GM11168 (cell line): ENCODE results near the gene COL1A2.

ENCODE experiments used
- in situ Hi-C: fragments of 300-500 bp; cut with MboI; formaldehyde crosslinking; loops from one replicate; pipeline ENCODE4 v1.12.0; 2022; ENCODE audit warnings: low sequenced_read_pairs; ENCODE audit not compliant: unreplicated experiment

The COL1A2 gene

DNA sequence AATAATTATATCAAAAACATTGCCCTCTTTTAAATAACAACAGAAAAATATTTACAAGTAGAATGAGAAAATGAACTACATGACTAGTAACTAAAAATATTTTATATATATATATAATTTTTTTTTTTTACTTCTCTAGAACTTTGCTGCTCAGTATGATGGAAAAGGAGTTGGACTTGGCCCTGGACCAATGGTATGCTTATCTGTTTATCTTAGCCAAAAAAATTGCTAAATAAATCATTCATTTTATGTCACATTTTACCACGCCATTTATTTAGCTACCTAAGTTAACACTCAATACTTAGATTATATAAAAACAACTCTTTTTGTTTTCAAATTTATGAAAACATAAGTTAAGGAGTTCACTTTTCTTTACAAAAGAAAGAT, 6.7 kb downstream of the COL1A2 start:
- in situ Hi-C loops: no loop called here

DNA sequence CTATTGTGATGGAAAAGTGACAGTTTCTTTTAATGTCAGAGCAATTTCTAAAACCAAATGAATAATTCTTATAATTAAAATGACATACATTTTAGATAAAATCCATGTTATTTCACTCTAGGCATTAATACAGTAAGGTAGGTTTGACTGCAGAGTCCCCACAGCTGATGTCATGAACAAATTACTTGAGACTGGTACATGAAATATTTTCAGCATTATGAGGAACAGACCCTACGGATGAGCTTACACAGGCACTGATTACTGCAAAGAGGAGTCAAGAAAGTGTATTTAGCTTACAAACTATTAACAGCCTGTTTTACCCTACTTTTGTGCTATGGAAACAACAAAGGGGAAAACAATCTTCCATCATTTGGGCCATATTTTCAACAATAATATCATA, 8.9 kb downstream of the COL1A2 start:
- in situ Hi-C loops: no loop called here

DNA sequence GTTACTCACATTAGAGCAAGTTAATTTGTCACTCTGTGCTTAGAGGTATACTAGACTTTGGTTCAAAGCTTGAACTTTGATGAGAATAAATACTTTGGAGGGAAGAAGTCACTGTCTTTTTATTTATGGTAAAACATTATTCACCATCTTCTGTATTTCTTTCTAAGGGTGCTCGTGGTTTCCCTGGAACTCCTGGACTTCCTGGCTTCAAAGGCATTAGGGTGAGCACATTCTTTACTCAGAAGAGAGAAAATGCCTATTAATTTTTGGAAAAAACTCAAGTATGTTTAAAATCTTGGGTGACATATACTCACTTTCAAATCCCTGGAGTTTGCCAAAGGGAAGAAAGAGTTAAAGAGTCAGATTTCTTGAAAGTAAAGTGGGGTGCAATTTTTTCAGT, 10.8 kb downstream of the COL1A2 start:
- in situ Hi-C loops: no loop called here

DNA sequence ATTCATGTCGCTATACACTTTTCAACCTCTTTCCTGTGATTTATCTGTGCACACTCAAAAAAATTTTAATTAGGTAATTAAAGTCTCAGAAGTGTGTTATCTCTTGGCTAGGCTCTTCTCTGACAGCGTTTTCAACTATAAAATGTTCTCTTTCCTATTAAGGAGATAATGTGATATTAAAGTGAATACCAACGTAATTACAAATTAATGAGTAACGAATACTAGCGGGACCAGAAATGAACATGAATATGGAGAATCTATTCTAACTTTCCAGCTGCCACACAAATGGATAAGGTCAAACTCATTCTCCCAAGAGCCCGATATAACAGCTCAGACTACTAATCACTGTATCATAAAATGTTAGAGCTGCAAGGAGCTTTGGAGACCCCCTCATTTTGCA, 12.0 kb downstream of the COL1A2 start:
- in situ Hi-C loops: no loop called here

DNA sequence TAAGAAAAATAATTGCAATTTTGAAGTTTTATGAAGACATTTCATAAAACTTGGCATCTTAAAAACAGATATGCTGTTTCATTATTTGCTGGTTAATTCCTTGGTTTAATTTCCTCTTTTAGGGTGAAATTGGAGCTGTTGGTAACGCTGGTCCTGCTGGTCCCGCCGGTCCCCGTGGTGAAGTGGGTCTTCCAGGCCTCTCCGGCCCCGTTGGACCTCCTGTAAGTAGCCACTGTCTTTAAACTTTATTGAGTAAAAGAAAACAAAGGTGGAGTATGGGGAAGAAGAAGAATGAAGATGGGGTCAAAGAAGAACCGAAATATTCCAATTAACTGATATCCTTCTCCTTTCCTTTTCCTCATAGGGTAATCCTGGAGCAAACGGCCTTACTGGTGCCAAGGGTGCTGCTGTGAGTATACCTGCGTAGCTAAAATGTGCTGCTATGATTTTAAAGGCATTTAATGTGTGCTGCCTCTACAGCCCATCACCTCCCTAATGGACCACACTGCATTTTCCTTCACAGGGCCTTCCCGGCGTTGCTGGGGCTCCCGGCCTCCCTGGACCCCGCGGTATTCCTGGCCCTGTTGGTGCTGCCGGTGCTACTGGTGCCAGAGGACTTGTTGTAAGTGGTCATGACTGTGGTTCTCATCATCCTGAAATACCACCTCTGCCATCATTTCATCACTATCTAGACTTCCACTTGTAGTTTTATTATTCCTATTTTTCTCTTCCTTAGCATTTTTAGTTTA, 14.7 kb downstream of the COL1A2 start:
- in situ Hi-C loops: no loop called here

DNA sequence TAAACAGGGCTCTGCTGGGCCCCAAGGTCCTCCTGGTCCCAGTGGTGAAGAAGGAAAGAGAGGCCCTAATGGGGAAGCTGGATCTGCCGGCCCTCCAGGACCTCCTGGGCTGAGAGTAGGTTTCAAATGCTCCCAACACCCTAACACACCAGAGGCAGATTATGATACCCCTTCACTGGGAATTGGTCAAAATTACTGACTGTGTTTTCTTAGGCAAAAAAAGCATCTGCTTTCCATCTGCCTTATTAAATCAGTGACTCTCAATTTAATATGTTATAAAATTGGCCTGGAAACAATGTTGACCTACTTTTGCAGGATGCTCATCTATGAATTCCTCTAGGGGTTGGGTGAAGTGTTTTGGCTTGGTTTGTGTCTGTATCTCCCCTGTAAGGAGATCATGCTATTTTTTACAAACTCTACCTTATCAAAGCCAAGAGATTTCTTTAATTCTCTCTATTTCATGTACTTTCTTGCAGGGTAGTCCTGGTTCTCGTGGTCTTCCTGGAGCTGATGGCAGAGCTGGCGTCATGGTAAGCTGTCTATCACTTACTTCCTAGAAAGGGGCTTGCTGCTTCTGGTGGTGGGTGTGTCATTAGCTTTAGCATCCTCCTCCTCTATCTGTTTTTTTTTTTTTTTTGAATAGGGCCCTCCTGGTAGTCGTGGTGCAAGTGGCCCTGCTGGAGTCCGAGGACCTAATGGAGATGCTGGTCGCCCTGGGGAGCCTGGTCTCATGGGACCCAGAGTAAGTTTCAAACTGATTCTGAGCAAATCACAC, 15.9 kb downstream of the COL1A2 start:
- in situ Hi-C loops: loop anchor here (10.0 kb wide), 1 partner anchor 116 kb away; no protein-coding TSS in a partner anchor

DNA sequence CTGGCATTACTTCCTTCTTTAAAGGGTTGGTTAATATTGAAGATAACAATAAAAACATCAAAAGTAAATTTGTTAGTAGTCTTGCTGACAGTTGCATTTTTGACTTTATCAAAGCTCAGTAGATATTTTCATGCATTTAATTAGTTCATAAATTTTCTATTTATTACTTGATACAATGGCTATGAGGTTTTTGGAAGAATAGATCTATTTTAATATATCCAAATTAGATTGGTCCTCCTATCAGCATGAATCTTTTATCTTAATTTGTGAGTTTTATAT, 16.4 kb downstream of the COL1A2 start:
- in situ Hi-C loops: loop anchor here (10.0 kb wide), 1 partner anchor 116 kb away; no protein-coding TSS in a partner anchor

DNA sequence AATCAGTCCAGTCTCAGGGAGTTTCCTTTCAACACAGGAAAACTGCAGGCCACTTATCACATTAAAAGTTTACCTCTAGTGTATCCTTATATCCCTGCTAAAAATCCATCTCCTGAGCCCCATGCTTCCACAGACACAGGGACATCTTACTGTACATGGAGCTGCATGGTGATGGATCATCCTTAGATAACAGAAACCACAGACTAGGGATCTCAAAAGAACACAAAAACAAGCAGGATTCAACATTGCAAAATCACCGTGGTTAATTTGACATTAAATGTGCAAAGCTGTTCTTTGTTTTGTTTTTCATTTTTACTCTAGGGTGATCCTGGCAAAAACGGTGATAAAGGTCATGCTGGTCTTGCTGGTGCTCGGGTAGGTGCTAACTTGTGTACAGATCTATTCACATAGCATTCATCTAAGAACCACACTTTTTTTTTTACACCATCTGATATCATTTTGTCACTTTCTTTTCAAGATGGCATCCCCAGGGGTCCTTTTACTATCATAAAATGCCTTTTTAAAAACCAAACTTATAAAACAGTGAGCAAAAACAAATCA, 18.1 kb downstream of the COL1A2 start:
- in situ Hi-C loops: loop anchor here (10.0 kb wide), 1 partner anchor 118 kb away; no protein-coding TSS in a partner anchor

DNA sequence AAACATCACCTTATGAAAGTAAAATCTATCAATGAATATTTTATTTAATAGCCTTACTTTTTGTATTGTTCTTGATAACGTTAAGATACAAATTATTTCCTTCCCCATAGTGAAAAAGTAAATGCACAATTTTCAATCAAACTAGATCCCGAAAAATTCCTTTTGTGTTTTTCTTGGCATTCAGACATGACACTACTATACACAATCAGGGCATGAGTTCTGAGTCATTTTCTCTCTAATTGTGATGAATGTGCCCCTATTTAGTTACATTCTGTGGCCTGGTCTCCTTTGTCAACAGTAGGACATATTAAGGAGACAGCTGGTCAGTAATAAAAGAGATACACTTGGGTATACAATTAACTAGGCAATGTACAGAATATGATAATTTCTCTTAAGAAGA, 19.8 kb downstream of the COL1A2 start:
- in situ Hi-C loops: loop anchor here (10.0 kb wide), 1 partner anchor 120 kb away; no protein-coding TSS in a partner anchor

DNA sequence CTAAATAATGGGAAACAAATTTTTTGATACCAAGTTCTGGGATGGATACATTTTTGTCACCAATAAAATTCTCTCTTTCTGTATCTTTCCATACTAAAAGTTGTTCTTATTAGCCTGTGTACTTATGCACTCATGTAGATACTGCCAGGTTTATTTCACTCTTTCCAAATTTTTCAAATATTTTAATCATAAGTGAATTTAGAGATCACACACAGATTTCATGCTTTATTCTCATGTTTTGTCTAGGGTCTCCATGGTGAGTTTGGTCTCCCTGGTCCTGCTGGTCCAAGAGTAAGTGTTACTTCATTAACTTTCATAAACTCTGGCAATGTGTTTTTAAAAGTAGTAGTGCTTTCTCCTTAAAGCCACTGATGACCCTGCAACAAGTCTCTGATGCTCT, 20.3 kb downstream of the COL1A2 start:
- in situ Hi-C loops: loop anchor here (10.0 kb wide), 1 partner anchor 120 kb away; no protein-coding TSS in a partner anchor

DNA sequence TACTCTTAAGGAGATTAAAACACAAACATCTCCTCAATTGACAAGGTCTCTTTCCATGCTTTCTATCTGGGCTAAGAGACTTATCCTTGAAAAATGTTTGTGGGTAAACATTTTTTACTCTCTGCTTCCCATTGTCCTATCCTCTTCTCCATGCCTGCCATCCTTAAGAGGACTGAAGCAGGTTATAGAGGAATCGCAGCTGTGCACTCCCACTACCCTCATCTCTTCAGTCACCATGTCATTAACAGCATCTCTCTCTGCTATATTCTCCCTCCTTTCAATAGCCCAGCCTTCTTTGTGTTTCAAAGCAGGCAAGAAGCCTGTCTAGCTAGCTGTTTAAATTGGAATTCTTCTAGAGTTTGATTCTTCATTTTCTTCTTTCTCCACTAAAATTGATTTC, 22.6 kb downstream of the COL1A2 start:
- in situ Hi-C loops: loop anchor here (10.0 kb wide), 1 partner anchor 123 kb away; no protein-coding TSS in a partner anchor

DNA sequence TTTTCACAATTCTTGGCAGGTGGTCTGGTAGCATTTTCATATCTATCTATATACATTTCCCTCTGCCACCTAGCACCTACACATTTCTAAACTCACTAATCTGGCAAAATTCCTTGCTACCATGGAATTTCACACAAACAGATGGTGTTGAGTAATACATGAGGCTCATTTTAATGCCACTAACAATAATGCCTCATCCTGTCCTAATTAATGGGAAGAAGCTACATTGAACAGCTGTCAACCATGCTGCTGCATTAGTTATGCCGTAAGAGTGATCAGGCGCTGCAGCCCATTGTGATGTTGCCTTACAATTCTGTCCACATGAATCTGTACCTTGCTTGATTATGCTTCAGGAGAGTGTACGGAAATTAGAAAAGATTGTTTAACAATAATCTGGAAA, 23.2 kb downstream of the COL1A2 start:
- in situ Hi-C loops: loop anchor here (10.0 kb wide), 1 partner anchor 123 kb away; no protein-coding TSS in a partner anchor

DNA sequence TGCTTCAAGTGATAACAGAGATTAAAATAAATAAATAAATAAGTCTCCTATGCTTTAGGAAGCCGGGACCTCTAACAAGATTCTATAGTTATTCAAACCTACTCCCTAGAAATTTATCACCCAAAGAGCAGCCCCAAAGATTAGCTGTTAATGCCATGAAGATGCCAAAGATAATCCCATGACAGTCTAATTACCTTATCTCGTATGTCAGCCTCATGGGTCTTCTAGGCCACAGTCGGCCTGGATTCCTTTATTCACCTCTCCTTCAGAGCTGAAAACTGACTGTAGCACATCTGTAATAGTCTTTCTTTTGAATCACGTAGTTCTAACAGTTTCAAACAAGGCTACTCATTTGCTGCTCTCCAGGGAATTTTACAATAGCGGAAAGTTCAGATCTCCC, 24.2 kb downstream of the COL1A2 start:
- in situ Hi-C loops: loop anchor here (10.0 kb wide), 1 partner anchor 124 kb away; no protein-coding TSS in a partner anchor

DNA sequence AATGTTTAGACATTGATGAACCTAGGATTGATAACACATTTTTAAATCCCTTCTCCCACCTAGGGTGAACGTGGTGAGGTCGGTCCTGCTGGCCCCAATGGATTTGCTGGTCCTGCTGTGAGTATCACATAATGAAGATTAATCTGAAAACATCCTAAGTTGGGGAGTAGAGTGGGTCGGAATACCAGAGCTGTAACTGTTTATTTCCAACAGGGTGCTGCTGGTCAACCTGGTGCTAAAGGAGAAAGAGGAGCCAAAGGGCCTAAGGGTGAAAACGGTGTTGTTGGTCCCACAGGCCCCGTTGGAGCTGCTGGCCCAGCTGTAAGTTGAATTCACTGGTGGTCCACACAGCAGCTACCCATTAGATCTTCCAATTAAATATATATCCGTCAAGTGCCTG, 25.6 kb downstream of the COL1A2 start:
- in situ Hi-C loops: no loop called here

DNA sequence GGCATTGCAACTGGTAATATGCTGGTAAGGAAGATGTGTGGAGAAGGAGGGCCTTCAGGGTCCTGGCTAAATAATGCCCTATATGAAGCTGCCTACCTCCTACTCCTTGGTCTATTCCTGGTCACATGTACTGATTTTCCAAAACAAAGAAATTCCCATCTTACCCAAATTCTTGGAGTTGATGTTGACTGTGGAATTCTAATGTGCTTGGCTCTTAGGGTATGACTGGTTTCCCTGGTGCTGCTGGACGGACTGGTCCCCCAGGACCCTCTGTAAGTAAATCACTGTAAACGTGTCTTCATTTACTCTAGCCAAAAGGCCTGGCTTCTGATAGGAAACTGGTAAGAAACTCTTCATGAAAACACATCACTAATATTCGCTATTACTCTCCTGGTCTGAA, 27.0 kb downstream of the COL1A2 start:
- in situ Hi-C loops: no loop called here

DNA sequence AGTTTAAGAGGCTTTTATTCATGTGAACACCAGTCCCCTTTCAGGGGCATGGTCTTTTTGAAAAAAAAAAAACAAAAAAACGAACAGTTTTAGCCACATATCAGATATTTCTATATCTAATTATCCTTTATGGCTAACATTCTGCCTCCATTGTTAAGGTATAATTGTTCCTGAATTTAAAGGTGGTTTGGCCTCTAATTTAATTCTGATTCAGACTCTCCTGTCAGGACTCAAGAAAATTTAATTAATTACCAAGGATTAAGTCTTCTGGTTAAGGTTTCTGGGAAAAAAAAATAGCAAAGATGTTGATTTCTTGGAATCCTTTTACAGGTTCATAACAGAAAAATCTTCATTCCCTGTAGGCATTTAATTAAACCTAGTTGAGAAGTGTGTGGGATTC, 27.4 kb downstream of the COL1A2 start:
- in situ Hi-C loops: no loop called here

DNA sequence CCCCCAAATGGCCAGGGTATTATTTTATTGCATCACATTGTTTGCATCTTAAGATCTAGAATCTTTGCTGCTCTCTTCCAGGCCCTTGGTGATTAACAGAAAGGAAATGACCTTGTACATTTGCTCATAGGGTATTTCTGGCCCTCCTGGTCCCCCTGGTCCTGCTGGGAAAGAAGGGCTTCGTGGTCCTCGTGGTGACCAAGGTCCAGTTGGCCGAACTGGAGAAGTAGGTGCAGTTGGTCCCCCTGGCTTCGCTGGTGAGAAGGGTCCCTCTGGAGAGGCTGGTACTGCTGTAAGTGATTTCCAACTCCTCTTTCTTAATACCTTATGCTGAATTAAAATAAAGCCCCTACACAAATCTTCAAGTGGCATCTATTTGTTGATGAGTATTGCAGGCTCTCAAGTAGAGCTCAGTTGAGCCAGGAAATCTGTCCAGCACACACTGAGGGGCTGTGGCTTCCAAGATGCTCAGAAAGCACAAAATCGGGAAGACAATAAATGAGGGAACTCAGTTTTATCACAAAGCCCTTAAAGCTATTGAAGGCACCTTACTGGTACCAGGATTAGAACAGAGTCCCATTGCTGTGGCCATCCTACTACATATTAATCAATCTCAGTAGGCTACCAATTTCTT, 28.2 kb downstream of the COL1A2 start:
- in situ Hi-C loops: no loop called here

DNA sequence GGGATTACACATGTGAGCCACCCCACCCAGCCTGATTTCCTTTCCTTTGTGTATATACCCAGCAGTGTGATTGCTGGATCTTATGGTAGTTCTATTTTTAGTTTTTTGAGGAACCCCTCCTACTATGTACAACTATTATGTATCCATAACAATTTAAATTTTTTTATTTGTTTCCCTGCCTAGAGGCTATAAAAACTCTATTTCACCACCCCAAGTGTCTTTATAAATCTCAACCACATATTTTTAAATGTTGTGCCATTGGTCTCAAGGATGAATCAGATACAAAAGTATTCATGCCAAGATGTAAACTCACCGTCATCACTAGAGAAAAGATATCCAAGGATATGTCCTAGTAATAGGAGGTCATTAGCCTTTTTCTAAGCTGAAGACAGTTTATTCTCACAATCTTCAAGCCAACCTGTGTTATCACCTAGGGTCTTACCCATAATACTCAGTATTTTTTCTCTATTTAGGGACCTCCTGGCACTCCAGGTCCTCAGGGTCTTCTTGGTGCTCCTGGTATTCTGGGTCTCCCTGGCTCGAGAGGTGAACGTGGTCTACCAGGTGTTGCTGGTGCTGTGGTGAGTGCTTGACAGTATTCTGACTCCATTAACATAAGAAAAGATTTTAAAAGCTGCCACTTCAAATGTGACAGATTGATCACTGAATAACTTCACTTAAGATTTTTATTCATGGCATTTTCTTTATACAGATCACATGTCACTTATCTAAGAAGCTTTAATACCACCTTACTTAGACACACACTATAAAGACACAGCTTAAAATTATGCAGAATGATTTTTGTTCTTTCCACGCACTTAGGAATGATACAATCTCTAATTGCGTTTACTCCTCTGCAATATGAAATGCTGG, 29.4 kb downstream of the COL1A2 start:
- in situ Hi-C loops: no loop called here

DNA sequence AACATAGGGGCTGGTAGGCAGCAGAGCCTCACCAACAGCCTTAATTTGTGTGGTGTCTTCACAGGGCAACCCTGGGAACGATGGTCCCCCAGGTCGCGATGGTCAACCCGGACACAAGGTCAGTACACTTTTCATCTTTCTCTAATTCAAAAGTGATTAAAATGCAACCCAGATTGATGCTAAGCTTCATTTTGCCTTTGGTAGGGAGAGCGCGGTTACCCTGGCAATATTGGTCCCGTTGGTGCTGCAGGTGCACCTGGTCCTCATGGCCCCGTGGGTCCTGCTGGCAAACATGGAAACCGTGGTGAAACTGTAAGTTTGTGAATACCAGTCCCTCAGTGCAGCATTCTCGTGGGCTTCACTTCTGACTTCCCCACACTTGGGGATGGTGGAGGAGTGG, 30.9 kb downstream of the COL1A2 start:
- in situ Hi-C loops: no loop called here
